ENCODE data around the gene SLX4IP.
A peak's percentile ranks its signal among the peaks of the same experiment; 100 is the strongest.

Gene SLX4IP

GRCh38 chr20:10476319-10476724 is 41.2 kb downstream of the SLX4IP start:
- no peak for TF ChIP-seq JUND (IDR thresholded peaks at IDR 0.05; ENCODE audit: low read depth)
- in situ Hi-C loops (cut with HindIII; ENCODE audit: low pct_unique_long_range_greater_than_20kb, low sequenced_read_pairs) = no loop called here

DNA sequence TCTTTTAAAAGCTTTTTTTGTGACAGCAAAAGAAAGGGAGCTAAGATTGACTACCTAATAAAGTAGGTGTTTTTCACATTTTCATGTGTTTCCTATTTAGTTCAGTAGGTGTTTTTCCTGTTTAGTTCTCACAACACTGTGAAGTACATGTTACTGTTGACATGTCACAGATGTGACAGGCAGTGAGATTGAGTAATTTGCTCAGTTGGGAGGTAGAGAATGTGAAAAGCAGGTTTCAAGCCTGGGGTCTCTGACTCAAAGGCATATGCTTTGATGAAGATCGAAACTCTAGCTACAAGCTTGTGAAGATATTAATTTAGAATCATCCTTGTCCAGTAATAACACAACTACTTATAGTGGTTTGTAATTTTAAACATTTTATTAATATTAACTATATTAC is 43.1 kb downstream of the SLX4IP start:
- in situ Hi-C loops (cut with HindIII; ENCODE audit: low pct_unique_long_range_greater_than_20kb, low sequenced_read_pairs) = no loop called here
- no peak for TF ChIP-seq JUND (IDR thresholded peaks at IDR 0.05; ENCODE audit: low read depth)
- DNase-seq (ENCODE audit: low read depth in 1 of 2, low spot score in 1 of 2) = no peak

More at GRCh38 chr20:10476319-10476724, 41.2 kb downstream of the SLX4IP start:
- DNase-seq (ENCODE audit: low read depth in 1 of 2, low spot score in 1 of 2) = no peak

GRCh38 chr20:10478930-10479329 is 43.8 kb downstream of the SLX4IP start:
- in situ Hi-C loops (cut with HindIII; ENCODE audit: low pct_unique_long_range_greater_than_20kb, low sequenced_read_pairs) = no loop called here
- no peak for TF ChIP-seq JUND (IDR thresholded peaks at IDR 0.05; ENCODE audit: low read depth)
- DNase-seq (ENCODE audit: low read depth in 1 of 2, low spot score in 1 of 2) = peak in 1 of 2 experiments; percentile 13

GRCh38 chr20:10481676-10482075 is 46.6 kb downstream of the SLX4IP start:
- in situ Hi-C loops (cut with HindIII; ENCODE audit: low pct_unique_long_range_greater_than_20kb, low sequenced_read_pairs) = no loop called here
- DNase-seq (ENCODE audit: low read depth in 1 of 2, low spot score in 1 of 2) = no peak
- no peak for TF ChIP-seq JUND (IDR thresholded peaks at IDR 0.05; ENCODE audit: low read depth)

GRCh38 chr20:10483691-10484090 is 48.6 kb downstream of the SLX4IP start:
- DNase-seq (ENCODE audit: low read depth in 1 of 2, low spot score in 1 of 2) = no peak
- TF ChIP-seq JUND (IDR thresholded peaks at IDR 0.05; ENCODE audit: low read depth) = no peak
- in situ Hi-C loops (cut with HindIII; ENCODE audit: low pct_unique_long_range_greater_than_20kb, low sequenced_read_pairs) = no loop called here

GRCh38 chr20:10487142-10488136 is 52.3 kb downstream of the SLX4IP start:
- no peak for TF ChIP-seq JUND (IDR thresholded peaks at IDR 0.05; ENCODE audit: low read depth)
- in situ Hi-C loops (cut with HindIII; ENCODE audit: low pct_unique_long_range_greater_than_20kb, low sequenced_read_pairs) = no loop called here
- no peak for DNase-seq (ENCODE audit: low read depth in 1 of 2, low spot score in 1 of 2)

GRCh38 chr20:10488534-10488933 is 53.4 kb downstream of the SLX4IP start:
- in situ Hi-C loops (cut with HindIII; ENCODE audit: low pct_unique_long_range_greater_than_20kb, low sequenced_read_pairs) = no loop called here
- TF ChIP-seq JUND (IDR thresholded peaks at IDR 0.05; ENCODE audit: low read depth) = no peak
- no peak for DNase-seq (ENCODE audit: low read depth in 1 of 2, low spot score in 1 of 2)

DNA sequence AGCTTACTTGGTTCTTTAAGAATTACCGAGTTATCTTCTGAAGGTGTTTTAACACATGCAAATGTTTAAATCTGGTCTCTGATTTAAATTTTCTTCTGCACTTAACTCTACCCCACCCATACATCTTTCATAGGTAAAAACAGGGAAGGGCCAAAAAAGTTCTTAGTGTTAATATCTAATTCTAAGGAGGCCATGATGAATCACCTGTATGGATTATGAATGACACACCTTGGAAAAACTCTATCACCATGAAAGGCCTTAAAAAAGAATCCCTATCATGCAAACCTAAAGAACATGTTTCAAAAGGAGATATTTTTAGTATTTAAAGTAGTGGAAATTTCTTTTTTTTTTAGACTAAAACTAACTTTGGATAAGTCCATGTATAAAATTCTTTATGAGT is 54.7 kb downstream of the SLX4IP start:
- no peak for TF ChIP-seq JUND (IDR thresholded peaks at IDR 0.05; ENCODE audit: low read depth)
- in situ Hi-C loops (cut with HindIII; ENCODE audit: low pct_unique_long_range_greater_than_20kb, low sequenced_read_pairs) = no loop called here
- no peak for DNase-seq (ENCODE audit: low read depth in 1 of 2, low spot score in 1 of 2)

- DNase-seq (ENCODE audit: low read depth in 1 of 2, low spot score in 1 of 2) = no peak
- in situ Hi-C loops (cut with HindIII; ENCODE audit: low pct_unique_long_range_greater_than_20kb, low sequenced_read_pairs) = no loop called here
- TF ChIP-seq JUND (IDR thresholded peaks at IDR 0.05; ENCODE audit: low read depth) = no peak
Measured at GRCh38 chr20:10490257-10490656, 55.2 kb downstream of the SLX4IP start.

DNA sequence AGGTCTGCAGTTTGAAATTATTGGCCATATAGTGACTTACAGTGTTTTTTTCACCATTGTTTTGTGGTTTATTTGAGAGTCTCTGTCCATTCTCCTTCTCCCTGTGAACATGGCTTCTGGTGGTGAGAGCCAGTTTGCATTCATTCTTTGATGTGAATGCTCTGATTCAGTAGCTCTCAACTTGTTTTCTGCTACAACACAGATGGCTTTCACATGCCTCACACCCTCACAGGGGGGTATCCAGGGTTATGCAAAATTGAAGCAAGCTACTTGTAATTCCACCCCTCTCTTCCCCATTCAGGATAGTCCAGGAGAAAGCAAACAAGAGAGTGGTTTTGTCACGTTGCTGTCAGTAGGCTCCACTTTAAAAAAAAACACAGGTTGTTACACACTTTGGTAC is 55.6 kb downstream of the SLX4IP start:
- in situ Hi-C loops (cut with HindIII; ENCODE audit: low pct_unique_long_range_greater_than_20kb, low sequenced_read_pairs) = no loop called here
- TF ChIP-seq JUND (IDR thresholded peaks at IDR 0.05; ENCODE audit: low read depth) = no peak
- no peak for DNase-seq (ENCODE audit: low read depth in 1 of 2, low spot score in 1 of 2)

DNA sequence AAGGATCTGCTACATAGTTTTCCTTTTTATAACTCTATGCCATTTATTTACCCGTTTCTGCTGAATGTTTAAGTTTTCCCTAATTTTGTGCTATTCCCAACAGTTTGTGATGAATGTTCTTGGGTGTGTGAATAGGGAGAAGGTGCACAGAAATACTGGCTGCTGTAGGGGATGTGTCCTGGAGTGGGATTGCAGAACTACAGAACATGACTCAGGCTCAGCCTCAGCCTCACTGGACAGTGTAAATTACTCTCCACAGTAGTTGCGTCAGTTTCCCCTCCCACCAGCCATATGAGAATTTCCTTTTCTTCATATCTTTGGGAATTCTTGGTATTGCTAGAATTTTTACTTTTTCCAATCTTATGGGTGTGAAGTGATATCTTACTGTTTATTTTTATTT is 57.0 kb downstream of the SLX4IP start:
- no peak for DNase-seq (ENCODE audit: low read depth in 1 of 2, low spot score in 1 of 2)
- in situ Hi-C loops (cut with HindIII; ENCODE audit: low pct_unique_long_range_greater_than_20kb, low sequenced_read_pairs) = no loop called here
- TF ChIP-seq JUND (IDR thresholded peaks at IDR 0.05; ENCODE audit: low read depth) = no peak

DNA sequence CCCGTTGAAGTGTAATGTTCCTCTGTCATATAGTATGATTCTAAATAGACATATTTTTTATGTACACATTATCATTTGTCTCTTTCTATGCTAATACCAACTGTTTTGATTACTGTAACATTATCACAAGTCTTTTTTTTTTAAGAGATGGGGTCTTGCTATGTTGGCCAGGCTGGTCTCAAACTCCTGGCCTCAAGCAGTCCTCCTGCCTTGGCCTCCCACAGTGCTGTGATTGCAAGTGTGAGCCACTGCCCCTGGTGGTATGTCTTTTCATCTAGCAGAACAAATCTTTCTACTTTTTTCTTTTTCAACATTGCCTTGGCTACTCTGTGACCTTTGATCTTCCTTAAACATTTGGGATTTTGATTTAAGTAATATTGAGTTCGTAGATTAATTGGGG is 57.7 kb downstream of the SLX4IP start:
- in situ Hi-C loops (cut with HindIII; ENCODE audit: low pct_unique_long_range_greater_than_20kb, low sequenced_read_pairs) = no loop called here
- TF ChIP-seq JUND (IDR thresholded peaks at IDR 0.05; ENCODE audit: low read depth) = no peak
- DNase-seq (ENCODE audit: low read depth in 1 of 2, low spot score in 1 of 2) = no peak

DNA sequence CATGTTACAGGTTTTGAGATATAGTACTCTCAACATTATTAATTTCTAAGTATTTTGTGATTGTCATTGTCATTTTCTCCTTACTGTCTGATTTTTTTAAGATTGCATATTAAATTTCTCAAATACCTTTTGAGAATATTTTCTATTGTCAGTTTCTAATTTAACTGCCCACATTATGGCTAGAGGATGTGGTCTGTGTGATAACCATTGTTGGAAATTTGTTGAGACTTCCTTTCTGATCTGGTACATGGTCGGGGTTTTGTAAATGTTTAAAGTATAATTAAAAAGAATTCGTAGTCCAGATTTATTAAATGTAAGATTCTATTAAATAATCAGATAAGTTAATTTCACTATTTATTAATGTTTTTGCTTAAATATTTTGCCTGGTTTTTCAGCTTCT is 60.1 kb downstream of the SLX4IP start:
- no peak for DNase-seq (ENCODE audit: low read depth in 1 of 2, low spot score in 1 of 2)
- in situ Hi-C loops (cut with HindIII; ENCODE audit: low pct_unique_long_range_greater_than_20kb, low sequenced_read_pairs) = no loop called here

More for the DNA sequence above, 60.1 kb downstream of the SLX4IP start:
- no peak for TF ChIP-seq JUND (IDR thresholded peaks at IDR 0.05; ENCODE audit: low read depth)
